ENCODE data around the gene MED15.

Gene MED15

GRCh38 chr22:20605328-20605727, 97.9 kb downstream of the MED15 start:
- TF ChIP-seq CTCF (IDR thresholded peaks at IDR 0.05) = no peak

GRCh38 chr22:20606041-20606783, 98.8 kb downstream of the MED15 start:
- peak; percentile 87 for TF ChIP-seq CTCF (IDR thresholded peaks at IDR 0.05)

- no peak for TF ChIP-seq CTCF (IDR thresholded peaks at IDR 0.05)
Observed at GRCh38 chr22:20606784-20607128, 99.3 kb downstream of the MED15 start.

GRCh38 chr22:20607157-20607907, 99.9 kb downstream of the MED15 start:
- TF ChIP-seq CTCF (IDR thresholded peaks at IDR 0.05) = no peak

- no peak for TF ChIP-seq CTCF (IDR thresholded peaks at IDR 0.05)
Observed at GRCh38 chr22:20610243-20610686, 102.9 kb downstream of the MED15 start.

GRCh38 chr22:20610757-20611156, 103.3 kb downstream of the MED15 start:
- TF ChIP-seq CTCF (IDR thresholded peaks at IDR 0.05) = no peak

- TF ChIP-seq CTCF (IDR thresholded peaks at IDR 0.05) = no peak
Observed at GRCh38 chr22:20611418-20611817, 104.0 kb downstream of the MED15 start.
